Measurements from ENCODE around the gene EHBP1.
A peak's percentile ranks its signal among the peaks of the same experiment; 100 is the strongest.
"Not testable (repeated sequence)": the region's sequence is repeated elsewhere in the genome, so short reads cannot be mapped to it uniquely, and the experiment has no call there.

EHBP1 gene

GRCh38 chr2:63074399-63074798 is 368.9 kb downstream of the EHBP1 start:
- H2BK12ac ChIP-seq (ENCODE audit: low read length); H3K79me2 ChIP-seq (ENCODE audit: control insufficient read depth, insufficient read depth, low read length, poor library complexity); H3K9ac ChIP-seq (ENCODE audit: low read length); H3K4me2 ChIP-seq (ENCODE audit: low read length); H3K27me3 ChIP-seq (ENCODE audit: insufficient read depth, low read length); H4K91ac ChIP-seq (ENCODE audit: low read depth, low read length); H3K23ac ChIP-seq (ENCODE audit: low read length); H4K12ac ChIP-seq (ENCODE audit: low read depth, low read length); H3K79me1 ChIP-seq (ENCODE audit: low read length); H2AFZ ChIP-seq (ENCODE audit: insufficient read depth, low read length, poor library complexity); H3K4me3 ChIP-seq (ENCODE audit: low read depth, low read length); H3K36me3 ChIP-seq (ENCODE audit: control insufficient read depth in 1 of 2, insufficient read depth in 2 of 2, low read length in 2 of 2); H3K18ac ChIP-seq (ENCODE audit: low read length); H3K27ac ChIP-seq (ENCODE audit: low read depth, low read length); H3K14ac ChIP-seq (ENCODE audit: low read length); H2BK120ac ChIP-seq (ENCODE audit: insufficient read depth, low read length, poor library complexity); H3K4me1 ChIP-seq (ENCODE audit: control insufficient read depth in 1 of 2, insufficient read depth in 2 of 2, low read length in 2 of 2); H4K8ac ChIP-seq (ENCODE audit: low read depth, low read length); H2BK5ac ChIP-seq (ENCODE audit: low read depth, low read length, poor library complexity); H2AK5ac ChIP-seq (ENCODE audit: low read length); H3K9me3 ChIP-seq (ENCODE audit: insufficient read depth, low read depth, low read length); DNase-seq; H3K4ac ChIP-seq (ENCODE audit: low read depth, low read length): not testable (repeated sequence)
- no CpG with 5 or more reads among the region's 4 CpGs for WGBS (ENCODE audit: extremely low coverage, insufficient coverage, insufficient read length)

DNA sequence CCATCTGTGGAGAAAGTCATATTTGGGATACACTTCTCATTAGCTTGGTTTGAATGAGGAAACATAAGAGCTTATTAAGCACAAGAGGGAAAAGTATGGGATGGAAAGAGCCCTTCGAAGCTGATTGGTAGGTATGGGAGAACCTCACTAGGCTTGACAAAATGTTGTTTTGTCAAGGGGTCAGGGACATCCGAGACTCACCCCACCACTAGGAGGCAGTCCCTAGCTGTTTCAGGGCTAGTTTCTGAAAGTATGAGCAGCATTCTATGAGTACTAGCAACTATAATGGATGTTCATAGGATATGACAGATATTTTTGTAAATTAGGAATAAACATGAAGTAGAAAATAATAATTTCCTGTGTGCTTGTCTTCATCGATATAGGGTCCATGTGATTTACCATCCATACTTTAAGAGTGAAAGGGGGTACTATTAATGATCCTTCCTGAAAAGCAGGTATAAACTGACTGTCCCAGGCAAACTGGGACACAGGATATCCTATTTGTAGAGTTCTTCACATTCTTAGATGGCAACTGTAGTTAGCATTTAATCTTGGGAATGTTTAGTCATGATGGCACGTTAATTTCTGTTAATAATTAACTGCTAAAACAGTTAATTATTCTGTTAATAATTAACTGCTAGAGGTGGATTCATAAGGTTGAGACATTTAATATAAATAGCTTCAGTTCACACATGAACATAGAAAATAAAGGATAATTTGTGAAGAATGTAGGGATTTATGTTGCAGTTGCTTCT is 373.5 kb downstream of the EHBP1 start:
- no peaks in the 10 kb centered on the region for H3K36me3 ChIP-seq (ENCODE audit: control insufficient read depth in 1 of 2, insufficient read depth in 2 of 2, low read length in 2 of 2)
- no peak overlapping the region for H3K23ac ChIP-seq (ENCODE audit: low read length)
- no peaks in the 10 kb centered on the region for H3K4me1 ChIP-seq (ENCODE audit: control insufficient read depth in 1 of 2, insufficient read depth in 2 of 2, low read length in 2 of 2)
- H3K27me3 ChIP-seq (ENCODE audit: insufficient read depth, low read length): no peaks in the 10 kb centered on the region
- no peaks in the 10 kb centered on the region for H3K79me2 ChIP-seq (ENCODE audit: control insufficient read depth, insufficient read depth, low read length, poor library complexity)
- no peak overlapping the region for H2BK120ac ChIP-seq (ENCODE audit: insufficient read depth, low read length, poor library complexity)
- no peak overlapping the region for H2BK12ac ChIP-seq (ENCODE audit: low read length)
- no peak overlapping the region for H3K9ac ChIP-seq (ENCODE audit: low read length)
- H3K9me3 ChIP-seq (ENCODE audit: insufficient read depth, low read depth, low read length): no peaks in the 10 kb centered on the region
- H2AFZ ChIP-seq (ENCODE audit: insufficient read depth, low read length, poor library complexity): no peak overlapping the region
- no peak overlapping the region for H3K27ac ChIP-seq (ENCODE audit: low read depth, low read length)
- WGBS (ENCODE audit: extremely low coverage, insufficient coverage, insufficient read length): no CpG with 5 or more reads among the region's 4 CpGs
- DNase-seq: peak; percentile 24 to 61
- no peak overlapping the region for H3K4me2 ChIP-seq (ENCODE audit: low read length)
- H2AK5ac ChIP-seq (ENCODE audit: low read length): no peak overlapping the region
- H4K12ac ChIP-seq (ENCODE audit: low read depth, low read length): no peak overlapping the region
- no peak overlapping the region for H4K91ac ChIP-seq (ENCODE audit: low read depth, low read length)
- H3K18ac ChIP-seq (ENCODE audit: low read length): no peak overlapping the region
- H3K4me3 ChIP-seq (ENCODE audit: low read depth, low read length): no peak overlapping the region
- H4K8ac ChIP-seq (ENCODE audit: low read depth, low read length): no peak overlapping the region
- no peak overlapping the region for H3K14ac ChIP-seq (ENCODE audit: low read length)
- no peak overlapping the region for H3K4ac ChIP-seq (ENCODE audit: low read depth, low read length)
- H2BK5ac ChIP-seq (ENCODE audit: low read depth, low read length, poor library complexity): no peak overlapping the region
- no peaks in the 10 kb centered on the region for H3K79me1 ChIP-seq (ENCODE audit: low read length)

DNA sequence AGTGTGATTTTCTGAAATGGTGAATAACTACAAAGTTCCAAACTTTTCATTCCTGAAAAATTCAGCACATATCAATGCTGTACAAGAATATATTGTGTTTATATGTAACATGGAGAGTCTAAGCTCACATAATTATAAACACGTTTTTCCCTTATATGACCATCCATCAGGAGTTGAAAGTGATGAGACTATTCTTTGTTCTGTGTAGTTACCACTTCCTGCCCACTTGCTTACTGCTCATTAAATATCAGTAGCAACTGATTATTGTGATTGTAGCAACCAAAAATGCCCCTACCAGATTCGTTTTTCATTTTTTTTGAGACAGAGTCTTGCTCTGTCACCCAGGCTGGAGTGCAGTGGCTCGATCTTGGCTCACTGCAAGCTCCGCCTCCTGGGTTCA is 375.9 kb downstream of the EHBP1 start:
- Histone ChIP-seq H3K4ac (ENCODE audit: low read depth, low read length) (no peak overlapping the region), H3K9ac (ENCODE audit: low read length) (no peak overlapping the region), H4K12ac (ENCODE audit: low read depth, low read length) (no peak overlapping the region), H2BK120ac (ENCODE audit: insufficient read depth, low read length, poor library complexity) (no peak overlapping the region), H3K27ac (ENCODE audit: low read depth, low read length) (no peak overlapping the region), H3K9me3 (ENCODE audit: insufficient read depth, low read depth, low read length) (no peaks in the 10 kb centered on the region), H4K8ac (ENCODE audit: low read depth, low read length) (no peak overlapping the region), H2AFZ (ENCODE audit: insufficient read depth, low read length, poor library complexity) (no peak overlapping the region), H3K79me1 (ENCODE audit: low read length) (no peaks in the 10 kb centered on the region), H2BK5ac (ENCODE audit: low read depth, low read length, poor library complexity) (no peak overlapping the region), H3K4me3 (ENCODE audit: low read depth, low read length) (no peak overlapping the region), H2AK5ac (ENCODE audit: low read length) (no peak overlapping the region), H3K4me2 (ENCODE audit: low read length) (no peak overlapping the region), H3K79me2 (ENCODE audit: control insufficient read depth, insufficient read depth, low read length, poor library complexity) (no peaks in the 10 kb centered on the region), H3K4me1 (ENCODE audit: control insufficient read depth in 1 of 2, insufficient read depth in 2 of 2, low read length in 2 of 2) (no peaks in the 10 kb centered on the region), H4K91ac (ENCODE audit: low read depth, low read length) (no peak overlapping the region), H3K36me3 (ENCODE audit: control insufficient read depth in 1 of 2, insufficient read depth in 2 of 2, low read length in 2 of 2) (no peaks in the 10 kb centered on the region), H3K23ac (ENCODE audit: low read length) (no peak overlapping the region), H3K18ac (ENCODE audit: low read length) (no peak overlapping the region), H3K14ac (ENCODE audit: low read length) (no peak overlapping the region), H2BK12ac (ENCODE audit: low read length) (no peak overlapping the region), H3K27me3 (ENCODE audit: insufficient read depth, low read length) (no peaks in the 10 kb centered on the region)
- no peak for DNase-seq
- WGBS (ENCODE audit: extremely low coverage, insufficient coverage, insufficient read length): no CpG with 5 or more reads among the region's 4 CpGs

- H2AK5ac ChIP-seq (ENCODE audit: low read length): no peak overlapping the region
- H4K91ac ChIP-seq (ENCODE audit: low read depth, low read length): no peak overlapping the region
- DNase-seq: no peak
- H3K27me3 ChIP-seq (ENCODE audit: insufficient read depth, low read length): no peaks in the 10 kb centered on the region
- no peak overlapping the region for H2AFZ ChIP-seq (ENCODE audit: insufficient read depth, low read length, poor library complexity)
- no peak overlapping the region for H3K4me2 ChIP-seq (ENCODE audit: low read length)
- no peaks in the 10 kb centered on the region for H3K79me2 ChIP-seq (ENCODE audit: control insufficient read depth, insufficient read depth, low read length, poor library complexity)
- H3K4me1 ChIP-seq (ENCODE audit: control insufficient read depth in 1 of 2, insufficient read depth in 2 of 2, low read length in 2 of 2): no peaks in the 10 kb centered on the region
- no peaks in the 10 kb centered on the region for H3K79me1 ChIP-seq (ENCODE audit: low read length)
- H4K8ac ChIP-seq (ENCODE audit: low read depth, low read length): no peak overlapping the region
- H3K23ac ChIP-seq (ENCODE audit: low read length): no peak overlapping the region
- no CpG with 5 or more reads among the region's 1 CpG for WGBS (ENCODE audit: extremely low coverage, insufficient coverage, insufficient read length)
- no peak overlapping the region for H2BK120ac ChIP-seq (ENCODE audit: insufficient read depth, low read length, poor library complexity)
- H3K4me3 ChIP-seq (ENCODE audit: low read depth, low read length): no peak overlapping the region
- no peaks in the 10 kb centered on the region for H3K9me3 ChIP-seq (ENCODE audit: insufficient read depth, low read depth, low read length)
- H2BK5ac ChIP-seq (ENCODE audit: low read depth, low read length, poor library complexity): no peak overlapping the region
- no peaks in the 10 kb centered on the region for H3K36me3 ChIP-seq (ENCODE audit: control insufficient read depth in 1 of 2, insufficient read depth in 2 of 2, low read length in 2 of 2)
- no peak overlapping the region for H4K12ac ChIP-seq (ENCODE audit: low read depth, low read length)
- no peak overlapping the region for H3K9ac ChIP-seq (ENCODE audit: low read length)
- H3K14ac ChIP-seq (ENCODE audit: low read length): no peak overlapping the region
- no peak overlapping the region for H3K27ac ChIP-seq (ENCODE audit: low read depth, low read length)
- H2BK12ac ChIP-seq (ENCODE audit: low read length): no peak overlapping the region
- no peak overlapping the region for H3K18ac ChIP-seq (ENCODE audit: low read length)
- H3K4ac ChIP-seq (ENCODE audit: low read depth, low read length): no peak overlapping the region
Observed at GRCh38 chr2:63086687-63087086, 381.2 kb downstream of the EHBP1 start.
